WTC11 (cell line): ENCODE data around the gene RPRD1B. TPM values are rescaled to one million over a fixed set of nuclear protein-coding genes. Genes with fewer than 3 reads are reported as not detected.
A peak's percentile ranks its signal among the peaks of the same experiment; 100 is the strongest.

Experiments used
- ATAC-seq: fragments of 200-7000 bp; cut with Tn5 transposase; 2 replicates; pipeline ENCODE4 v1.10.0; 2021; ENCODE audit warnings: mild to moderate bottlenecking, moderate library complexity
- CTCF ChIA-PET: fragments of 300-600 bp; sonication (Branson Sonifier 250); formaldehyde crosslinking; loops from one replicate; lab custom pipeline; 2021; ENCODE audit warnings: antibody characterized with exemption; lab: Charles Lee
- POLR2A ChIA-PET: fragments of 350-600 bp; sonication (Branson Sonifier 250); formaldehyde crosslinking; loops from one replicate; lab custom pipeline; 2021; ENCODE audit warnings: antibody characterized with exemption; lab: Charles Lee
- DNase-seq: peaks from one replicate; pipeline ENCODE4 v3.0.0; 2021; ENCODE audit warnings: low spot score
- H3K27ac Mint-ChIP-seq: 2 replicates; pipeline ENCODE4 v1.8.0; 2021; ENCODE audit warnings: mixed read lengths
- H3K27me3 Mint-ChIP-seq: 2 replicates; pipeline ENCODE4 v1.8.0; 2021; ENCODE audit warnings: low read depth, mild to moderate bottlenecking, moderate library complexity, mixed read lengths
- H3K36me3 Mint-ChIP-seq: 2 replicates; pipeline ENCODE4 v1.8.0; 2021; ENCODE audit warnings: mixed read lengths
- H3K4me1 Mint-ChIP-seq: 2 replicates; pipeline ENCODE4 v1.8.0; 2022; ENCODE audit warnings: mixed read lengths
- H3K4me3 Mint-ChIP-seq: 2 replicates; pipeline ENCODE4 v1.8.0; 2021; ENCODE audit warnings: mild to moderate bottlenecking, moderate library complexity, mixed read lengths
- H3K9me3 Mint-ChIP-seq: 2 replicates; pipeline ENCODE4 v1.8.0; 2021; ENCODE audit warnings: mixed read lengths
- ATF6 ChIP-seq: sonication (generic); formaldehyde crosslinking; IDR thresholded peaks from 2 replicates; pipeline ENCODE4 v1.8.1; 2023; ENCODE audit warnings: mild to moderate bottlenecking, missing genetic modification reagents
- CBFB ChIP-seq: sonication (generic); formaldehyde crosslinking; IDR thresholded peaks from 2 replicates; pipeline ENCODE4 v1.8.1; 2022; ENCODE audit warnings: mild to moderate bottlenecking, low read depth, missing genetic modification reagents
- CDX4 ChIP-seq: fragments of 250-450 bp; sonication (Bioruptor Pico); IDR thresholded peaks from 2 replicates; pipeline ENCODE4 v1.9.0; 2021; ENCODE audit warnings: moderate library complexity, mild to moderate bottlenecking, inconsistent platforms, borderline replicate concordance
- CREM ChIP-seq: sonication (generic); formaldehyde crosslinking; IDR thresholded peaks from 2 replicates; pipeline ENCODE4 v1.8.1; 2022; ENCODE audit warnings: mild to moderate bottlenecking, missing genetic modification reagents, moderate library complexity
- E2F1 ChIP-seq: sonication (generic); formaldehyde crosslinking; IDR thresholded peaks from 2 replicates; pipeline ENCODE4 v1.8.0; 2022; ENCODE audit warnings: mild to moderate bottlenecking, missing genetic modification reagents
- EMX1 ChIP-seq: fragments of 250-450 bp; sonication (Bioruptor Pico); IDR thresholded peaks from 2 replicates; pipeline ENCODE4 v1.8.0; 2021; ENCODE audit warnings: mild to moderate bottlenecking
- ESRRA ChIP-seq: sonication (generic); formaldehyde crosslinking; IDR thresholded peaks from 2 replicates; pipeline ENCODE4 v1.8.1; 2022; ENCODE audit warnings: mild to moderate bottlenecking, missing genetic modification reagents, borderline replicate concordance
- FOXK1 ChIP-seq: sonication (generic); formaldehyde crosslinking; IDR thresholded peaks from 2 replicates; pipeline ENCODE4 v1.8.0; 2022; ENCODE audit warnings: mild to moderate bottlenecking, moderate library complexity, missing genetic modification reagents
- FOXP4 ChIP-seq: sonication (generic); formaldehyde crosslinking; IDR thresholded peaks from 2 replicates; pipeline ENCODE4 v1.8.0; 2022; ENCODE audit warnings: mild to moderate bottlenecking, missing genetic modification reagents
- HMGXB4 ChIP-seq: sonication (generic); formaldehyde crosslinking; IDR thresholded peaks from 2 replicates; pipeline ENCODE4 v1.8.1; 2023; ENCODE audit warnings: mild to moderate bottlenecking, moderate library complexity, missing genetic modification reagents
- KAT7 ChIP-seq: sonication (generic); formaldehyde crosslinking; IDR thresholded peaks from 2 replicates; pipeline ENCODE4 v1.8.1; 2023; ENCODE audit warnings: missing genetic modification reagents, mild to moderate bottlenecking, borderline replicate concordance
- NFATC4 ChIP-seq: fragments of 250-450 bp; sonication (Bioruptor Pico); IDR thresholded peaks from 2 replicates; pipeline ENCODE4 v1.9.0; 2021; ENCODE audit warnings: mild to moderate bottlenecking
- PREB ChIP-seq: sonication (generic); formaldehyde crosslinking; IDR thresholded peaks from 2 replicates; pipeline ENCODE4 v1.8.1; 2022; ENCODE audit warnings: mild to moderate bottlenecking, missing genetic modification reagents, moderate library complexity, borderline replicate concordance
- PRRX2 ChIP-seq: fragments of 250-450 bp; sonication (Bioruptor Pico); IDR thresholded peaks from 2 replicates; pipeline ENCODE4 v1.8.0; 2021; ENCODE audit warnings: mild to moderate bottlenecking
- TCF7 ChIP-seq: sonication (generic); formaldehyde crosslinking; IDR thresholded peaks from 2 replicates; pipeline ENCODE4 v1.8.0; 2022; ENCODE audit warnings: mild to moderate bottlenecking, low read depth, missing genetic modification reagents, moderate library complexity
- ZBTB21 ChIP-seq: sonication (generic); formaldehyde crosslinking; IDR thresholded peaks from 2 replicates; pipeline ENCODE4 v1.8.1; 2023; ENCODE audit warnings: mild to moderate bottlenecking, missing genetic modification reagents, borderline replicate concordance
- ZBTB43 ChIP-seq: sonication (generic); formaldehyde crosslinking; IDR thresholded peaks from 2 replicates; pipeline ENCODE4 v1.8.1; 2023; ENCODE audit warnings: mild to moderate bottlenecking, missing genetic modification reagents
- ZMAT4 ChIP-seq: fragments of 250-450 bp; sonication (Bioruptor Pico); IDR thresholded peaks from 2 replicates; pipeline ENCODE4 v1.9.0; 2021; ENCODE audit warnings: mild to moderate bottlenecking
- ZNF121 ChIP-seq: sonication (generic); formaldehyde crosslinking; IDR thresholded peaks from 2 replicates; pipeline ENCODE4 v1.8.0; 2023; ENCODE audit warnings: missing genetic modification reagents
- total RNA-seq: library from RNA; stranded (reverse); gene quantifications from 3 replicates; pipeline ENCODE4 v1.2.3, GENCODE V29; 2021

The RPRD1B gene
- total RNA-seq, 1 experiment from 2014 or later: 21.4 TPM

- ChIA-PET POLR2A (no interaction called here), CTCF (no interaction called here)
- Mint-ChIP-seq H3K4me1 (peaks cover 5% of the 10 kb centered on the region), H3K27me3 (no peaks in the 10 kb centered on the region), H3K36me3 (no peaks in the 10 kb centered on the region), H3K9me3 (no peaks in the 10 kb centered on the region), H3K27ac (no peak overlapping the region), H3K4me3 (no peak overlapping the region)
- peak; percentile 3 for DNase-seq
- ATAC-seq: no peak
- no peak for TF ChIP-seq E2F1 (CRISPR knock-in tag)
- 0 out of 2 replicates have a peak, but pooled peaks have one; percentile 19 for TF ChIP-seq ZNF121 (CRISPR knock-in tag)
- no peak for TF ChIP-seq CREM (CRISPR knock-in tag)
Observed at GRCh38 chr20:38133680-38134426, 100.3 kb downstream of the RPRD1B start.

- H3K36me3 Mint-ChIP-seq: no peaks in the 10 kb centered on the region
- no peaks in the 10 kb centered on the region for H3K9me3 Mint-ChIP-seq
Observed at GRCh38 chr20:38134427-38135270, 101.1 kb downstream of the RPRD1B start.

More at GRCh38 chr20:38134427-38135270, 101.1 kb downstream of the RPRD1B start:
- CTCF ChIA-PET: no interaction called here
- H3K27ac Mint-ChIP-seq: peak overlapping the region; percentile 13; the same call in 1 of the 2 replicates
- no peak for ATAC-seq
- DNase-seq: peak; percentile 6
- no peaks in the 10 kb centered on the region for H3K27me3 Mint-ChIP-seq
- peaks cover 9% of the 10 kb centered on the region for H3K4me1 Mint-ChIP-seq
- no peak overlapping the region for H3K4me3 Mint-ChIP-seq
- TF ChIP-seq ATF6: no peak
- TF ChIP-seq PRRX2 (CRISPR knock-in tag): no peak
- no peak for TF ChIP-seq ESRRA (CRISPR knock-in tag)
- no peak for TF ChIP-seq PREB (CRISPR knock-in tag)
- no peak for TF ChIP-seq EMX1 (CRISPR knock-in tag)
- TF ChIP-seq TCF7 (CRISPR knock-in tag): no peak
- no peak for TF ChIP-seq FOXP4
- TF ChIP-seq ZMAT4 (CRISPR knock-in tag): no peak
- TF ChIP-seq ZBTB43: no peak
- no peak for TF ChIP-seq CBFB (CRISPR knock-in tag)
- no peak for TF ChIP-seq CDX4 (CRISPR knock-in tag)
- TF ChIP-seq NFATC4 (CRISPR knock-in tag): no peak
- TF ChIP-seq FOXK1 (CRISPR knock-in tag): no peak
- no peak for TF ChIP-seq KAT7 (CRISPR knock-in tag)
- no peak for TF ChIP-seq ZBTB21 (CRISPR knock-in tag)
- no peak for TF ChIP-seq HMGXB4
- POLR2A ChIA-PET: no interaction called here
